Measurements from ENCODE around the gene ELK1. TPM values are rescaled to one million over a fixed set of nuclear protein-coding genes. Genes with fewer than 3 reads are reported as not detected.

Gene ELK1
- total RNA-seq, 2 experiments from 2014 or later: 65.4 to 67.5 TPM

Other genes with a start within 250 kb of the ELK1 start
- gene ZNF41, start 167.3 kb downstream of the ELK1 start, total RNA-seq: 1 to 10 TPM; 8.8 TPM
- gene ARAF, start 89.4 kb downstream of the ELK1 start, total RNA-seq: 10 to 100 TPM; 65.1 to 70.8 TPM
- gene TIMP1, start 68.1 kb downstream of the ELK1 start, total RNA-seq: 1 to 10 TPM; 2.7 to 3.2 TPM
- gene SYN1, start 30.7 kb downstream of the ELK1 start, total RNA-seq: 1 to 10 TPM in 1 of 2 experiments, under 1 TPM in 1; 0.91 to 1.4 TPM
- 1 to 10 TPM in 1 of 2 experiments, under 1 TPM in 1; 0.90 to 1.9 TPM for gene CFP, start 20.6 kb downstream of the ELK1 start, total RNA-seq
- 100 to 1,000 TPM; 150 to 154 TPM for gene UXT, start 8.6 kb upstream of the ELK1 start, total RNA-seq
- 1 to 10 TPM; 4.8 to 7.8 TPM for gene ZNF81, start 186.3 kb upstream of the ELK1 start, total RNA-seq

Data from activated naive CD8-positive, alpha-beta T cell treated with anti-CD3 and anti-CD28 coated beads for 36 hours (primary cell).